ENCODE data around the gene TRAPPC2L. TPM values are rescaled to one million over a fixed set of nuclear protein-coding genes. Genes with fewer than 3 reads are reported as not detected.

Gene TRAPPC2L
- total RNA-seq, 1 experiment from 2014 or later = 94.1 TPM

DNA sequence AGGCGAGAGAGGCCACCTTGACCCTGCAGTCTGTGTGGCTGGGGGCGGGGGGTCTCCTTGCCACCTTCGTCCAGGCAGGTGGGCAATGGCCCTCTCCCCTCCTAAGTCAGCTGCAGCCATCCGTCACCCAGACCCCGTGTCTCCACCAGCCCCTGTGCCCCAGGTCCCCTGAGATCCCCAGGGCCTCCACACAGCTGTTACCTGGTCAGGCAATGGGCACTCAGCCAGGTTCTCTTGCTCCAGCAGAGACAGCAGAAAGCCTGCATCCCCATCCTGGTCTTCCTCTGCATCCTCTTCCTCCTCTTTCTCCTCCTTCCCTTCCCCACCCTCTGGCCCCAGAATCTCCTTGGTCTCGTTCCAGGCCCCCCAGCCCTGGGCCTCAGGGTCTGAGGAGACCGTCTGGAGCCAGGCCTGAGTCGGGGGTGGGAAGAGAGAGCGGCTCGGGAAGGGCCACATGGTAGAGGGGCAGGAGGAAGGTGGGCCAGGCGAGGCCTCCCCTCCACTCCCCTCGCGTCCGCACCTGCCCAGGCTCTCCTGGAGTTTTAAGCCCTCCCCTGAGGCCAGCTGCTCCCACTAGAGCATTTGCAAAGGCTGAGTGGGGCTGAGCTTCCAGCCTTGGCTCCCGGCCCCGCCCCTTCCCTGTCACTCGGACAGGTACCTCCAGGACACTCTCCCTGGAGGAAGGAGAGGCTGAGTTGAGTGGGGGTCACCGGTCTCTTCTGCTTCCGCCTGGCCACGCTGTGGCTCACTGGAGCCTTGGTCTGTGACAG is 9.4 kb downstream of the TRAPPC2L start, which contains the start of gene PABPN1L:
Gene PABPN1L (minus strand): TSS at position 510 of the 770 bp plus-strand sequence. CDS start 54 bp downstream, at position 456.
- Histone ChIP-seq H3K36me3 (ENCODE audit: control insufficient read depth in 1 of 2, insufficient read depth in 2 of 2, low read length in 2 of 2) (peaks cover 0 to 3% of the 10 kb centered on the region in 2 experiments; a peak in 2 of 4 replicates), H2AFZ (ENCODE audit: low read depth, low read length, poor library complexity, severe bottlenecking) (no peak within 1 kb of the TSS), H3K9me2 (ENCODE audit: insufficient read depth) (no peaks in the 10 kb centered on the region), H3K79me2 (ENCODE audit: insufficient read depth, low read length) (no peaks in the 10 kb centered on the region), H3K9me3 (ENCODE audit: control insufficient read depth in 1 of 2, insufficient read depth in 1 of 2, low read depth in 1 of 2, low read length in 2 of 2) (no peaks in the 10 kb centered on the region), H3K4me3 (replicated peaks in 1 of 2; ENCODE audit: low read depth in 1 of 2, low read length in 2 of 2) (no peak within 1 kb of the TSS), H4K20me1 (ENCODE audit: insufficient read depth) (no peaks in the 10 kb centered on the region), H3K4me2 (ENCODE audit: low read length) (no peak within 1 kb of the TSS), H3K9ac (ENCODE audit: low read length) (no peak within 1 kb of the TSS), H3K4me1 (ENCODE audit: control insufficient read depth in 1 of 2, insufficient read depth in 2 of 2, low read length in 2 of 2) (no peaks in the 10 kb centered on the region), H3K27me3 (ENCODE audit: insufficient read depth, low read length) (no peaks in the 10 kb centered on the region), H3K27ac (ENCODE audit: low read depth, low read length) (no peak within 1 kb of the TSS)
- ChIA-PET CTCF (no interaction called here), RAD21 (ENCODE audit: low non-redundant PET in 1 of 2, low total read pairs in 2 of 2, uncharacterized antibody in 2 of 2, unreplicated experiment in 2 of 2) (no interaction called here), POLR2A (no interaction called here)
- BruUV-seq (replicated peaks) = no TSS peak
- no peak for ATAC-seq
- DNase-seq (ENCODE audit: low read depth, low spot score) = no peak
- intact Hi-C loops (cut with micrococcal nuclease) = no loop called here
- TF ChIP-seq ZFX (IDR thresholded peaks at IDR 0.05) (no peak), RAD21 (IDR thresholded peaks at IDR 0.05; ENCODE audit: low read depth) (no peak), POLR2A (IDR thresholded peaks at IDR 0.05; ENCODE audit: borderline replicate concordance, extremely low read depth, insufficient read depth, insufficient read length) (no peak), JUND (IDR thresholded peaks at IDR 0.05) (no peak), EZH2 (IDR thresholded peaks at IDR 0.05) (no peak), SP1 (IDR thresholded peaks at IDR 0.05; ENCODE audit: low read depth) (no peak), EGR1 (IDR thresholded peaks at IDR 0.05; ENCODE audit: low read depth) (no peak), ELF1 (IDR thresholded peaks at IDR 0.05; ENCODE audit: borderline replicate concordance, low read depth) (no peak), FOSL1 (IDR thresholded peaks at IDR 0.05; ENCODE audit: low read depth) (no peak), CEBPB (IDR thresholded peaks at IDR 0.05; ENCODE audit: low read depth) (no peak)
- TF ChIP-seq, protein P1, sequence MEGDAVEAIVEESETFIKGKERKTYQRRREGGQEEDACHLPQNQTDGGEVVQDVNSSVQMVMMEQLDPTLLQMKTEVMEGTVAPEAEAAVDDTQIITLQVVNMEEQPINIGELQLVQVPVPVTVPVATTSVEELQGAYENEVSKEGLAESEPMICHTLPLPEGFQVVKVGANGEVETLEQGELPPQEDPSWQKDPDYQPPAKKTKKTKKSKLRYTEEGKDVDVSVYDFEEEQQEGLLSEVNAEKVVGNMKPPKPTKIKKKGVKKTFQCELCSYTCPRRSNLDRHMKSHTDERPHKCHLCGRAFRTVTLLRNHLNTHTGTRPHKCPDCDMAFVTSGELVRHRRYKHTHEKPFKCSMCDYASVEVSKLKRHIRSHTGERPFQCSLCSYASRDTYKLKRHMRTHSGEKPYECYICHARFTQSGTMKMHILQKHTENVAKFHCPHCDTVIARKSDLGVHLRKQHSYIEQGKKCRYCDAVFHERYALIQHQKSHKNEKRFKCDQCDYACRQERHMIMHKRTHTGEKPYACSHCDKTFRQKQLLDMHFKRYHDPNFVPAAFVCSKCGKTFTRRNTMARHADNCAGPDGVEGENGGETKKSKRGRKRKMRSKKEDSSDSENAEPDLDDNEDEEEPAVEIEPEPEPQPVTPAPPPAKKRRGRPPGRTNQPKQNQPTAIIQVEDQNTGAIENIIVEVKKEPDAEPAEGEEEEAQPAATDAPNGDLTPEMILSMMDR (IDR thresholded peaks at IDR 0.05 in 2 of 3, conservative IDR thresholded peaks at IDR 0.05 in 1 of 3; ENCODE audit: borderline replicate concordance in 1 of 3, insufficient read depth in 1 of 3, low read depth in 2 of 3, low read length in 2 of 3) = no peak

Data from HCT116 (cell line).